HCEC 1CT (cell line): ENCODE measurements around the gene FNDC3B.
A peak's percentile ranks its signal among the peaks of the same experiment; 100 is the strongest.

Source experiments
- DNase-seq: peaks from one replicate; pipeline ENCODE4 v3.0.0-alpha.2; 2017

FNDC3B gene

DNA sequence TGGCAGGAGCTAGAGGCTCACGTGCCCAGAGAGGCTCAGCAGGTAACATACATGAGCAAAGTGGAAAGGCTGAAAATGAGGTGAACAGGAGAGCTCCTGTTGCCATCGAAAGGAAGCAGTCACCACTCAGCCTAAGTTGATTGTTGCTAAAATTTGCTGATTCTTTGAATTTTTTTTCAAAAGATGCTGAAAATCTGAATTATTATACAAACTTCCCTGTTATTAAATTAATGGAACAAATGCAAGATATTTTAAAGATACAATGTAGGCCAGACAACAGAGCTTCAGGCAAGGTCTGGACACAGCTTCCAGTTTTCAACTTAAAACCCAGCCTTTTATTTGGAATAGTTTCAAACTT lies 257.6 kb downstream of the FNDC3B start:
- no peak for DNase-seq

DNA sequence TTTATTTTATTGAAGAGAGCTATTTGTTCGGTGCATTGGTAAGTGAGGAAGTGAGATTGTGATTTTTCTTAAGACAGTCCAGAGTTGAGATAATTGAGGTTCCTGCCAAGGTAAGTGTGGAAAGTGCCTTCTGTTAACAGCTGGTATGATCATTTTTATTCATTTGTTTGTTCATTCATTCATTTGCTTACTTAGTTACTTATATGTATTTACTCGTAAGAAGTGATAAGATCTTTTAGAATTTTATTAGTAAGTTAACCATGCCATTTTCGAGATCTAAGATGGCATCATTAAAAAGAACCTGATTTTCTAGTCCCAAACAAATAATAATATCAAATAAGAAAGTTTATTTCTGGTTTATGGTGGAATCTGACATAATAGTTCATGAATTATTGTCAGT lies 258.9 kb downstream of the FNDC3B start:
- no peak for DNase-seq

DNA sequence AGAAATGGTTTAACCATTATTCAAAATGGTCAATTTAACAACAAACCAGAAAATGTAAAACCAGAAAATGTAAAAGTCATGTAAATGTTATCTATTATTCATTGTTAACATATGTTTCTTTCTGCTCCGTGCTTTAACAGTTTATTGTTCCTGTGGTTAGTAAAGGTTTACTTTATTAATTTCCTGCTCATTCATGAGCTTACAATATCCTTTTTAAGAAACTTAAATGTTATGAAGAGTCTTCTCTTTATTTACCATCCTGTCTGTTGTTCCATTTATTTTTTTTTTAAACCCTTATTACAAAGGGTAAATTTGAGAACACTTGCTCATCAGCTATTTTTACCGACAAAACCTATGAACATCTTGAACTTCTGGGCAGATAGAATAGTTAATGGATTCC lies 260.8 kb downstream of the FNDC3B start:
- no peak for DNase-seq

- DNase-seq = no peak
These were observed 261.5 kb downstream of the FNDC3B start for GRCh38 chr3:172300862-172301261.

DNA sequence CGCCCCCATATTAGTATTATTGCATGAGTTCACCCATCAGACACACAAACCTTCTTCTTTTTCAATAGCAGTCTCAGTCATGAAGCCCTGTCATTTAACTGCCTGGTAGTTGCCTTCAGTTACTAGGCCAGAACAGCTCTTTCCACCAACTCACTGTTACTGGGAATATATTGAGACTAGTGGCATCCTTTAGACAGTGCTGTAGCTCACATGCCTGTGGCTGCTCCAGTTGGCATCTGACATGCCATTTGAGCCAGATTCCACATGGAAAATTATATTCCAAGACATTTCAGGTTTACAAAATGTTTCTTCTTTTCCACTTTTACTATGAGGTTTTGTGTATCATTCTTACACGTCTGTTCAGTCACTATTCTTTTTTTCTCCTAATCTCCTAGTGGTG lies 262.8 kb downstream of the FNDC3B start:
- no peak for DNase-seq

DNA sequence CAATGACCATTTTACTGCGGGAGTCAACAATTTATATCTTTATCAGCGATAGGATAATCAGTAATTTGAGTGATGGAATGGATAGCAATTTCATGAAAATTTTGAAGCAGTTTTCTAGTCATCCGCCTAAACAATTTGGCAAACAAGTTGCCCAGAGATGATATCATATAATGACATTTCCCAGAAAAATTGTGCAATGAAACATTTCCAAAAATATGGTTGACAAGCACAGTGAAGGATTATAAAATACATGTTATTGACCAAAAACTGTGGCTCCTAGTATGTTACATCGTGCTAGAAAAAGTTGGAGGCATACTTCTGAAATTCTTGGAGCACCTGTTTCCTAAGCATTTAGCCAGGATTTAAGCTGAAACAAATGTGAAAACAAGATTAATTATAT lies 263.8 kb downstream of the FNDC3B start:
- DNase-seq = no peak

GRCh38 chr3:172303941-172304558 lies 264.7 kb downstream of the FNDC3B start:
- no peak for DNase-seq

GRCh38 chr3:172305552-172305951 lies 266.2 kb downstream of the FNDC3B start:
- peak; percentile 86 for DNase-seq

GRCh38 chr3:172305974-172306373 lies 266.6 kb downstream of the FNDC3B start:
- DNase-seq = no peak

GRCh38 chr3:172307141-172307560 lies 267.8 kb downstream of the FNDC3B start:
- DNase-seq = no peak

DNA sequence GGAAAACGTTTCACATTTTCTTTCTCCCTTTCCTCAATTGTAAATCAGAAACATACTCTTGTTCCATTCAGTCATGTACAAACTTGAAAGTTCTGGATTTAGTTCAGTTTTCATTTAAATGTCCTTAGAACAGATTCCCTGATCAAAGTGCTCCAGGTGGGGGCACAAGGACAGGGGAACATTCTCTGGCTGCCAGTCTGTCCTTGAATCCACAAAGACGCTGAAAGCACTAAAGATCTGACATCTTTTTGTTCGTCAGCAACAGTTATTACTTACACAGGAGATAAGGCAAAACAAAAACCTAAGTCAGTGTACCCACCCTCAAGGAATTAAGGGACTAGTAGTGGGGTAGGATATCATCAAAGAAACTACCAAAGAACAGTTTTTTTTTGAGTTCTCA lies 269.7 kb downstream of the FNDC3B start:
- no peak for DNase-seq

DNA sequence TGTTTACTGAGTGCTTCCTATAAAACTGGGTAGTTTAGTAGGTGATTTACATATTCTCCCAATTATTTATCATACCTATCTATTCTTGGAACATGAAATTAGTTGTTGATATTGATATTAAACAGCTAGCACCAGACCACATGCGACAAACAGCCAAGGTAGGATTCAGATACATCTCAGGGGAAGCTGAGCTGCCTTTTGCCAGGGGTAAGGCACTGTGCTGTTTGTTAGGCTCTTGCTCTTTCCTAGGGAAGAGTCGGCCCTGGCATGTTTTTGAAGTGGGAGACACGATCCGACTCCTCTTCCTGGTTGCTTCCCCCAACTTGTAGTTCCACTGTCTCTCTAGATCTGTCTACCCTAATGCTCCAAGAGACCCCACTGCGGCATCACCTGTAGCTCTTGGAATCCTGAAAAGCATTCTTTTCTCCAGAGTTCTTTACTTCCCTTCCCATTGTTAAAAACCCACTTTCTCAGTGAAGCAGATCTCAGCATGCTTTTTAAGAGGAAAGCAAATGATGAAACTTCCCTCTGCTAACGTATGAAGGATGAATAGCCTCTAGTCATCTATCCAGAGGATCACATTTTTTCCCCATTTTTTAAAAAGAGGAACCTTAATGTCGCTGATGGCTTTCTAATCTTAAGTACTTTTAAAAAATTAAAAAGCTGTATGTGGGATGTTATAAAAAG lies 270.5 kb downstream of the FNDC3B start:
- DNase-seq = no peak

- no peak for DNase-seq
These were observed 271.0 kb downstream of the FNDC3B start for GRCh38 chr3:172310428-172310760.

GRCh38 chr3:172311217-172311616 lies 271.8 kb downstream of the FNDC3B start:
- DNase-seq = no peak

GRCh38 chr3:172312001-172312400 lies 272.6 kb downstream of the FNDC3B start:
- DNase-seq = no peak

GRCh38 chr3:172312711-172313110 lies 273.3 kb downstream of the FNDC3B start:
- no peak for DNase-seq

- no peak for DNase-seq
These were observed 274.3 kb downstream of the FNDC3B start for GRCh38 chr3:172313671-172314070.

GRCh38 chr3:172314591-172315160 lies 275.3 kb downstream of the FNDC3B start:
- no peak for DNase-seq

GRCh38 chr3:172315401-172316091 lies 276.2 kb downstream of the FNDC3B start:
- DNase-seq = peak; percentile 80

- no peak for DNase-seq
These were observed 277.4 kb downstream of the FNDC3B start for GRCh38 chr3:172316758-172317157.

GRCh38 chr3:172317481-172317880 lies 278.1 kb downstream of the FNDC3B start:
- no peak for DNase-seq

GRCh38 chr3:172317984-172318383 lies 278.6 kb downstream of the FNDC3B start:
- peak; percentile 97 for DNase-seq

GRCh38 chr3:172319595-172319994 lies 280.2 kb downstream of the FNDC3B start:
- DNase-seq = no peak

GRCh38 chr3:172320468-172320867 lies 281.1 kb downstream of the FNDC3B start:
- no peak for DNase-seq
